Lower leg skin (tissue), 3 donors: ENCODE measurements around the gene C2CD3.
"Not testable (repeated sequence)": the region's sequence is repeated elsewhere in the genome, so short reads cannot be mapped to it uniquely, and the experiment has no call there.

Source experiments
- POLR2A ChIP-seq, 2 donors: fragments of 450-650 bp; IDR thresholded peaks; one replicate each; pipeline ENCODE4 v1.6.1; 2016 to 2017; ENCODE audit warnings: antibody characterized with exemption in 2 of 2, mild to moderate bottlenecking in 1 of 2, moderate library complexity in 1 of 2
- TF ChIP-seq, protein P1 (sequence below), 3 donors: fragments of 450-650 bp; IDR thresholded peaks; one replicate each; pipeline ENCODE4 v1.5.1; 2016; ENCODE audit warnings: antibody characterized with exemption in 3 of 3, mild to moderate bottlenecking in 3 of 3, moderate library complexity in 2 of 3

DNA sequence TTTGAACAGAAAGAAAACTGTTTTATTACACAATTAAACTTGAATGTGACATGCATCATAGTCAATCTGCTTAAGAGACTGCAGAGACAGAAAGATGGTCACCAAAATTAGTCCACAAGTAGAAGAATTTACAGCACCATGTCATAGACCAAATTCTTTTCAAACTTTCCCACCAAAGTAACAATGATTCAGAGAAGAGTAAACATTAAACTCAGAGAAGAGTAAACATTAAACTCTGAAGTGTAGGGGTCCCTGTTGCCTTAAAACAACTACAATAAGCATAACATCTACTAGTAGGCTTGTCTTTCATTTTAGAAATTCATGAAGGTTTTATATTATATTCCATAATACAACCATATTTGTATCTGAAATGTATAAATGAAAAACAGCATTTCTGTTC is 104.1 kb downstream of the C2CD3 start:
- TF ChIP-seq, protein P1, sequence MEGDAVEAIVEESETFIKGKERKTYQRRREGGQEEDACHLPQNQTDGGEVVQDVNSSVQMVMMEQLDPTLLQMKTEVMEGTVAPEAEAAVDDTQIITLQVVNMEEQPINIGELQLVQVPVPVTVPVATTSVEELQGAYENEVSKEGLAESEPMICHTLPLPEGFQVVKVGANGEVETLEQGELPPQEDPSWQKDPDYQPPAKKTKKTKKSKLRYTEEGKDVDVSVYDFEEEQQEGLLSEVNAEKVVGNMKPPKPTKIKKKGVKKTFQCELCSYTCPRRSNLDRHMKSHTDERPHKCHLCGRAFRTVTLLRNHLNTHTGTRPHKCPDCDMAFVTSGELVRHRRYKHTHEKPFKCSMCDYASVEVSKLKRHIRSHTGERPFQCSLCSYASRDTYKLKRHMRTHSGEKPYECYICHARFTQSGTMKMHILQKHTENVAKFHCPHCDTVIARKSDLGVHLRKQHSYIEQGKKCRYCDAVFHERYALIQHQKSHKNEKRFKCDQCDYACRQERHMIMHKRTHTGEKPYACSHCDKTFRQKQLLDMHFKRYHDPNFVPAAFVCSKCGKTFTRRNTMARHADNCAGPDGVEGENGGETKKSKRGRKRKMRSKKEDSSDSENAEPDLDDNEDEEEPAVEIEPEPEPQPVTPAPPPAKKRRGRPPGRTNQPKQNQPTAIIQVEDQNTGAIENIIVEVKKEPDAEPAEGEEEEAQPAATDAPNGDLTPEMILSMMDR (IDR thresholded peaks at IDR 0.05), result not testable (repeated sequence)
- TF ChIP-seq POLR2A (IDR thresholded peaks at IDR 0.05), result not testable (repeated sequence)
